HG03342 (cell line): Measurements from ENCODE around the gene PTH2.
"Not testable (repeated sequence)": the region's sequence is repeated elsewhere in the genome, so short reads cannot be mapped to it uniquely, and the experiment has no call there.

Source experiments
- ATAC-seq: cut with Tn5 transposase; IDR thresholded peaks from one replicate; pipeline ENCODE4 v1.9.1; 2021; ENCODE audit warnings: mild to moderate bottlenecking, moderate library complexity; ENCODE audit not compliant: unreplicated experiment

The PTH2 gene

GRCh38 chr19:49423071-49423984 lies at the start of gene PTH2:
Gene PTH2 (minus strand): TSS chr19:49423441. CDS start chr19:49423339, 102 bp downstream.
- ATAC-seq: no peak

GRCh38 chr19:49472936-49473335 lies 49.7 kb upstream of the PTH2 start:
- no peak for ATAC-seq

- ATAC-seq: no peak
Observed at GRCh38 chr19:49470615-49470978, 47.4 kb upstream of the PTH2 start.

GRCh38 chr19:49469828-49470614 lies 46.8 kb upstream of the PTH2 start:
- peak; percentile 38 for ATAC-seq

GRCh38 chr19:49468746-49469447 lies 45.7 kb upstream of the PTH2 start:
- peak; percentile 58 for ATAC-seq

GRCh38 chr19:49468199-49468598 lies 45.0 kb upstream of the PTH2 start:
- ATAC-seq: no peak

- no peak for ATAC-seq
Observed at GRCh38 chr19:49465371-49465770, 42.1 kb upstream of the PTH2 start.

GRCh38 chr19:49463960-49464740 lies 40.9 kb upstream of the PTH2 start:
- ATAC-seq: no peak

- ATAC-seq: no peak
Observed at GRCh38 chr19:49462492-49462891, 39.3 kb upstream of the PTH2 start.

- ATAC-seq: no peak
Observed at GRCh38 chr19:49461656-49462055, 38.4 kb upstream of the PTH2 start.

GRCh38 chr19:49461130-49461529 lies 37.9 kb upstream of the PTH2 start:
- not testable (repeated sequence) for ATAC-seq

- ATAC-seq: no peak
Observed at GRCh38 chr19:49459388-49459787, 36.1 kb upstream of the PTH2 start.

GRCh38 chr19:49458567-49458903 lies 35.3 kb upstream of the PTH2 start:
- ATAC-seq: no peak

- ATAC-seq: no peak
Observed at GRCh38 chr19:49456326-49456725, 33.1 kb upstream of the PTH2 start.

GRCh38 chr19:49455773-49456172 lies 32.5 kb upstream of the PTH2 start:
- ATAC-seq: no peak

GRCh38 chr19:49453757-49454240 lies 30.6 kb upstream of the PTH2 start:
- ATAC-seq: no peak

GRCh38 chr19:49453013-49453756 lies 29.9 kb upstream of the PTH2 start, which contains the start of gene ALDH16A1:
Gene ALDH16A1 (plus strand): TSS chr19:49453225. CDS start chr19:49453332, 107 bp downstream.
- ATAC-seq: peak; percentile 77

GRCh38 chr19:49451430-49452181 lies 28.4 kb upstream of the PTH2 start, which contains the start of gene PIH1D1:
Gene PIH1D1 (minus strand): TSS chr19:49451814. CDS start chr19:49451574, 240 bp downstream.
- peak; percentile 59 for ATAC-seq

GRCh38 chr19:49450405-49450804 lies 27.2 kb upstream of the PTH2 start:
- no peak for ATAC-seq
